ENCODE measurements around the gene MRPL38. TPM values are rescaled to one million over a fixed set of nuclear protein-coding genes. Genes with fewer than 3 reads are reported as not detected.
A peak's percentile ranks its signal among the peaks of the same experiment; 100 is the strongest.

The MRPL38 gene
- total RNA-seq, 1 donor from 2014 or later = 111 TPM

- H3K36me3 Mint-ChIP-seq (ENCODE audit: low read depth) = peaks cover 4% of the 10 kb centered on the region
- peaks cover 6% of the 10 kb centered on the region for H3K27me3 Mint-ChIP-seq (ENCODE audit: low read depth)
- TF ChIP-seq CTCF (conservative IDR thresholded peaks at IDR 0.05) = peak; percentile 50
Observed at GRCh38 chr17:75895370-75896155, 9.1 kb downstream of the MRPL38 start.

DNA sequence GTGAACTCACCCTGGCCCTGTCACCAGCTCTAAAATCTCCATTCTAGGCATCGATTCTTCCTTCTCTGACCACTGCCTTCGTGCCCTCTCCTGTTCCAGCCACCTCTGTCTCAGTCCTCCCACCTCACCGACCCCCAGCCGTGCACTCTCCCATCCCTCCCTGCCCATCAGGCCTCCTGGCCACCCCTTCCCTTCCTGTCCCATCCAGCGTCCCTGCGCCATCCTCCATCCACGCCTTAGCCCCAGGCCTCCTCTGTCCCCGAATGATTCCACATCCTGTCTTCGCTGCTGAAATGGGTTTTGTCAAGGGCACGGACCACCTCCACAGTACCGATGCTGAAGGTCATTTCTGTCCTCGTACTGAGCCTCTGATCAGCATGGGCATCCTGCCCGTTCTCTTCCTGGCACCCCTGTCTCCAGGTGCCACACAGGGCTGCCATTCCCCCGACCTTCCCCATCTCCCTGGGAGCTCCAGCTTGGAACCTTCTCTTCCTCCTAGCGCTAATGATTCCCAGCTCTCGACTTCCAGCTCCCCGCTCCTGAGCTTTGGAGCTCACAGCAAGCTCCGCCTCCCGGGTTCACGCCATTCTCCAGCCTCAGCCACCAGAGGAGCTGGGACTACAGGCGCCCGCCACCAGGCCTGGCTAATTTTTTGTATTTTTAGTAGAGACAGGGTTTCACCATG is 10.5 kb downstream of the MRPL38 start:
- Mint-ChIP-seq H3K36me3 (ENCODE audit: low read depth) (peaks cover 4% of the 10 kb centered on the region), H3K9me3 (no peaks in the 10 kb centered on the region), H3K4me3 (peak overlapping the region; percentile 74), H3K4me1 (peaks cover 28% of the 10 kb centered on the region), H3K27me3 (ENCODE audit: low read depth) (peaks cover 6% of the 10 kb centered on the region), H3K27ac (ENCODE audit: unreplicated experiment) (no peak overlapping the region)
- DNase-seq (ENCODE audit: low read depth, low spot score) = no peak
- no peak for TF ChIP-seq CTCF (conservative IDR thresholded peaks at IDR 0.05)

More at GRCh38 chr17:75895370-75896155, 9.1 kb downstream of the MRPL38 start:
- peaks cover 28% of the 10 kb centered on the region for H3K4me1 Mint-ChIP-seq
- H3K9me3 Mint-ChIP-seq = no peaks in the 10 kb centered on the region
- H3K4me3 Mint-ChIP-seq = peak overlapping the region; percentile 90
- peak overlapping the region; percentile 84 for H3K27ac Mint-ChIP-seq (ENCODE audit: unreplicated experiment)
- no peak for DNase-seq (ENCODE audit: low read depth, low spot score)

- Mint-ChIP-seq H3K4me1 (peaks cover 28% of the 10 kb centered on the region), H3K36me3 (ENCODE audit: low read depth) (peaks cover 4% of the 10 kb centered on the region), H3K9me3 (no peaks in the 10 kb centered on the region), H3K27ac (ENCODE audit: unreplicated experiment) (no peak overlapping the region), H3K27me3 (ENCODE audit: low read depth) (peaks cover 6% of the 10 kb centered on the region), H3K4me3 (peak overlapping the region; percentile 74)
- DNase-seq (ENCODE audit: low read depth, low spot score) = no peak
- no peak for TF ChIP-seq CTCF (conservative IDR thresholded peaks at IDR 0.05)
Observed at GRCh38 chr17:75893305-75894048, 11.2 kb downstream of the MRPL38 start.

DNA sequence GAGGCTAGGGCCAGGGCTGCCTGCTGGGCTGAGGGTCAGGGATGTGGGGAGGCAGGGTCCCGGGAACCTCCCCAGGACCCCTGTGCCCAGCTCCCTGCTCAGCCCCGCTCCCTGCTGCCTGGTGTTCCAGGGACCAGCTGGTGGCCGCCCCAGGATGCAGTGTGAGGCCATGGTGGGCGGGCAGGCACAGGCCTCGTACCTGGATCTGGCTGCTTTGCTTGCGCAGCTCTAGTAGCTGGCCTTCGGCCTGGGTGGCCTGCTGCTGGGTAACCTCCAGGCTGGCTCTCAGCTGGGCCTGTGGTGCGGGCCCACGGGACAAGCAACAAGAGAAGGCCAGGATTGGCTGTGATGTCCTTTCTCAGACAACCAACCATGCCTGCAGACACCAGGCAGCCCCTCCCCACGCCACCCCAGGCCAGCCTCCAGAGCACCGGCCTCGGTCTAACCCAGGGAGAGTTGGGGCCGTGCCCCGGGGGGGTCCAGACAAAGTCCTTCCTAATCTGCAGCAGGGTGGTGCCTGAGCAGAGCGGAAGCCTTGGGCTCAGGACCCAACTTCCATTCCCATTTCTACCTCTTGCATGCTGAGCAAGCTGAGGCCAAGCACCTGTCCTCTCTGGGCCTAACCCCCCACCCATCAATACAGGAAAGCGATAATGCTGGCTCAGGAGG is 12.0 kb downstream of the MRPL38 start:
- Mint-ChIP-seq H3K9me3 (no peaks in the 10 kb centered on the region), H3K27ac (ENCODE audit: unreplicated experiment) (no peak overlapping the region), H3K36me3 (ENCODE audit: low read depth) (peaks cover 4% of the 10 kb centered on the region), H3K4me1 (peaks cover 27% of the 10 kb centered on the region), H3K27me3 (ENCODE audit: low read depth) (peaks cover 6% of the 10 kb centered on the region), H3K4me3 (no peak overlapping the region)
- no peak for DNase-seq (ENCODE audit: low read depth, low spot score)
- TF ChIP-seq CTCF (conservative IDR thresholded peaks at IDR 0.05) = no peak
